Uterus (tissue), 2 donors: ENCODE measurements around the gene CD86.

Source experiments
- CTCF ChIP-seq, 4 experiments: fragments of 200-600 bp in 2 of 4; fragments of 450-650 bp in 2 of 4; sonication (generic) in 2 of 4; IDR thresholded peaks; one replicate each; pipeline ENCODE4 v1.5.1; 2016 to 2019; ENCODE audit warnings: antibody characterized with exemption in 4 of 4, mild to moderate bottlenecking in 2 of 4, moderate library complexity in 1 of 4
- POLR2A ChIP-seq, 2 donors: fragments of 450-650 bp; IDR thresholded peaks; one replicate each; pipeline ENCODE4 v1.6.1; 2016; ENCODE audit warnings: antibody characterized with exemption in 2 of 2, mild to moderate bottlenecking in 1 of 2, moderate library complexity in 1 of 2

- TF ChIP-seq CTCF (IDR thresholded peaks at IDR 0.05) = no peak
- TF ChIP-seq POLR2A (IDR thresholded peaks at IDR 0.05) = no peak
These were observed 24.6 kb upstream of the CD86 start for GRCh38 chr3:122030381-122031122.
